H9 (cell line): ENCODE data around the gene LRP2BP. TPM values are rescaled to one million over a fixed set of nuclear protein-coding genes. Genes with fewer than 3 reads are reported as not detected.

Source experiments
- DNase-seq: peaks from one replicate; pipeline ENCODE4 v3.0.0-alpha.2; 2017
- H2AFZ ChIP-seq: one replicate; pipeline ENCODE4 v1.6.1; 2013; ENCODE audit warnings: mild to moderate bottlenecking, low read length, control low read depth, moderate library complexity
- H2AK5ac ChIP-seq: 2 replicates; pipeline ENCODE4 v1.6.1; 2013; ENCODE audit warnings: low read length, control low read depth, mixed read lengths; ENCODE audit not compliant: insufficient read length
- H2BK120ac ChIP-seq: one replicate; pipeline ENCODE4 v1.6.1; 2013; ENCODE audit warnings: low read depth, mild to moderate bottlenecking, low read length, control low read depth, inconsistent platforms; ENCODE audit not compliant: poor library complexity, severe bottlenecking
- H2BK12ac ChIP-seq: 2 replicates; pipeline ENCODE4 v1.6.1; 2013; ENCODE audit warnings: low read length, control low read depth, mixed read lengths, low read depth; ENCODE audit not compliant: insufficient read length
- H2BK15ac ChIP-seq: 2 replicates; pipeline ENCODE4 v1.6.1; 2013; ENCODE audit warnings: low read depth, low read length, control low read depth
- H2BK20ac ChIP-seq: one replicate; pipeline ENCODE4 v1.6.1; 2013; ENCODE audit warnings: low read depth, mild to moderate bottlenecking, low read length, control low read depth, inconsistent platforms; ENCODE audit not compliant: poor library complexity, severe bottlenecking
- H2BK5ac ChIP-seq: 2 replicates; pipeline ENCODE4 v1.6.1; 2013; ENCODE audit warnings: low read length, control low read depth, mixed read lengths; ENCODE audit not compliant: insufficient read length
- H3K14ac ChIP-seq: 2 replicates; pipeline ENCODE4 v1.6.1; 2013; ENCODE audit warnings: low read length, control low read depth; ENCODE audit not compliant: insufficient read depth
- H3K18ac ChIP-seq: 2 replicates; pipeline ENCODE4 v1.6.1; 2013; ENCODE audit warnings: low read depth, mild to moderate bottlenecking, mixed read lengths, low read length, control low read depth; ENCODE audit not compliant: insufficient read length
- H3K23ac ChIP-seq: 2 replicates; pipeline ENCODE4 v1.6.1; 2013; ENCODE audit warnings: low read length, control low read depth, mixed read lengths, low read depth; ENCODE audit not compliant: insufficient read length
- H3K23me2 ChIP-seq: 2 replicates; pipeline ENCODE4 v1.6.1; 2013; ENCODE audit warnings: low read depth, mild to moderate bottlenecking, mixed read lengths, low read length, control low read depth; ENCODE audit not compliant: insufficient read length, poor library complexity, severe bottlenecking
- H3K27ac ChIP-seq: 2 replicates; pipeline ENCODE4 v1.5.1; 2013; ENCODE audit warnings: low read length, control low read depth, mixed read lengths, low read depth; ENCODE audit not compliant: insufficient read length
- H3K27me3 ChIP-seq: 2 replicates; pipeline ENCODE4 v1.6.1; 2013; ENCODE audit warnings: low read length, control low read depth, inconsistent platforms; ENCODE audit not compliant: insufficient read depth
- H3K4ac ChIP-seq: 2 replicates; pipeline ENCODE4 v1.6.1; 2013; ENCODE audit warnings: low read depth, mild to moderate bottlenecking, control low read depth, inconsistent platforms, low read length, moderate library complexity
- H3K4me1 ChIP-seq: 2 replicates; pipeline ENCODE4 v1.6.1; 2013; ENCODE audit warnings: low read length, control low read depth, inconsistent platforms; ENCODE audit not compliant: insufficient read depth
- H3K4me2 ChIP-seq: 2 replicates; pipeline ENCODE4 v1.6.1; 2013; ENCODE audit warnings: low read length, control low read depth, mixed read lengths; ENCODE audit not compliant: insufficient read length, insufficient read depth
- H3K56ac ChIP-seq: 2 replicates; pipeline ENCODE4 v1.6.1; 2013; ENCODE audit warnings: low read depth, mild to moderate bottlenecking, mixed read lengths, low read length, control low read depth; ENCODE audit not compliant: insufficient read length
- H3K79me1 ChIP-seq: 2 replicates; pipeline ENCODE4 v1.6.1; 2013; ENCODE audit warnings: low read depth, mild to moderate bottlenecking, moderate library complexity, low read length, control low read depth, inconsistent platforms; ENCODE audit not compliant: insufficient read depth, poor library complexity, severe bottlenecking
- H3K79me2 ChIP-seq: 2 replicates; pipeline ENCODE4 v1.6.1; 2013; ENCODE audit warnings: low read length, control low read depth, inconsistent platforms; ENCODE audit not compliant: insufficient read depth
- H3K9ac ChIP-seq: 2 replicates; pipeline ENCODE4 v1.6.1; 2013; ENCODE audit warnings: low read length, control low read depth, mixed read lengths; ENCODE audit not compliant: insufficient read length; ENCODE audit errors: extremely low read depth
- H3K9me3 ChIP-seq: one replicate; pipeline ENCODE4 v1.6.1; 2013; ENCODE audit warnings: low read depth, low read length, inconsistent platforms; ENCODE audit not compliant: control insufficient read depth
- H3T11ph ChIP-seq: one replicate; pipeline ENCODE4 v1.6.1; 2013; ENCODE audit warnings: mild to moderate bottlenecking, low read length, control low read depth, inconsistent platforms
- H4K20me1 ChIP-seq: one replicate; pipeline ENCODE4 v1.6.1; 2013; ENCODE audit not compliant: control insufficient read depth, insufficient read length, insufficient read depth
- H4K5ac ChIP-seq: 2 replicates; pipeline ENCODE4 v1.6.1; 2013; ENCODE audit warnings: low read depth, mild to moderate bottlenecking, mixed read lengths, low read length, control low read depth; ENCODE audit not compliant: insufficient read length
- H4K8ac ChIP-seq: replicated peaks from 2 replicates; pipeline ENCODE4 v1.6.1; 2013; ENCODE audit warnings: low read length, control low read depth, mixed read lengths, low read depth; ENCODE audit not compliant: insufficient read length
- H4K91ac ChIP-seq: 2 replicates; pipeline ENCODE4 v1.6.1; 2013; ENCODE audit warnings: low read depth, mild to moderate bottlenecking, moderate library complexity, mixed read lengths, low read length, control low read depth; ENCODE audit not compliant: insufficient read length
- H3K27ac Mint-ChIP-seq, 3 experiments: 2 replicates in 2 of 3; 3 replicates in 1 of 3; pipeline ENCODE4 v1.8.0; 2020 to 2021; ENCODE audit warnings: mixed read lengths in 3 of 3, mild to moderate bottlenecking in 1 of 3, moderate library complexity in 1 of 3
- H3K27me3 Mint-ChIP-seq: 2 replicates; pipeline ENCODE4 v1.8.0; 2021; ENCODE audit warnings: low read depth, mild to moderate bottlenecking, moderate library complexity, mixed read lengths
- H3K36me3 Mint-ChIP-seq, 3 experiments: 2 replicates in 2 of 3; 3 replicates in 1 of 3; pipeline ENCODE4 v1.8.0; 2020 to 2021; ENCODE audit warnings: low read depth in 3 of 3, mixed read lengths in 3 of 3; ENCODE audit not compliant: insufficient read depth in 1 of 3
- H3K4me1 Mint-ChIP-seq, 2 experiments: 2 replicates each; pipeline ENCODE4 v1.8.0; 2020; ENCODE audit warnings: mixed read lengths in 2 of 2
- H3K4me3 Mint-ChIP-seq, 2 experiments: 2 replicates in 1 of 2; 3 replicates in 1 of 2; pipeline ENCODE4 v1.8.0; 2020 to 2021; ENCODE audit warnings: mild to moderate bottlenecking in 2 of 2, mixed read lengths in 2 of 2, moderate library complexity in 1 of 2
- H3K9me3 Mint-ChIP-seq, 2 experiments: 2 replicates in 1 of 2; 3 replicates in 1 of 2; pipeline ENCODE4 v1.8.0; 2020; ENCODE audit warnings: mild to moderate bottlenecking in 2 of 2, mixed read lengths in 2 of 2, moderate library complexity in 1 of 2
- CTCF ChIP-seq: fragments of 200-600 bp; sonication (generic); conservative IDR thresholded peaks from 3 replicates; pipeline ENCODE4 v1.8.0; 2021; ENCODE audit warnings: antibody characterized with exemption, mild to moderate bottlenecking
- WGBS: extraction: QIAGEN DNeasy Blood & Tissue Kit; methylation state at CpG from one replicate; pipeline ENCODE4 v1.1.7; 2013; ENCODE audit warnings: missing lambda C conversion rate, low lambda C conversion rate, mixed read lengths; ENCODE audit not compliant: insufficient read length; ENCODE audit errors: extremely low coverage; 5-methylcytosine and 5-hydroxymethylcytosine counted together
- total RNA-seq: library from RNA; stranded (reverse); gene quantifications from 2 replicates; pipeline ENCODE4 v1.2.1, GENCODE V29; 2021

LRP2BP gene
- total RNA-seq, 1 experiment from 2014 or later: 0.46 TPM

- Histone ChIP-seq H2AK5ac (no peak overlapping the region), H4K8ac (no peak overlapping the region), H2BK5ac (no peak overlapping the region), H3K4me2 (no peak overlapping the region), H3K4ac (no peak overlapping the region), H3K23ac (no peak overlapping the region), H2BK120ac (no peak overlapping the region), H2BK20ac (no peak overlapping the region), H3K79me2 (no peaks in the 10 kb centered on the region), H2AFZ (no peak overlapping the region), H3T11ph (no peak overlapping the region), H3K23me2 (no peaks in the 10 kb centered on the region), H4K20me1 (no peaks in the 10 kb centered on the region), H3K18ac (no peak overlapping the region), H3K56ac (no peak overlapping the region), H3K14ac (no peak overlapping the region), H3K9ac (no peak overlapping the region), H3K4me1 (no peaks in the 10 kb centered on the region; the same call in 1 of the 2 replicates), H4K91ac (no peak overlapping the region), H3K27ac (no peak overlapping the region), H3K79me1 (no peaks in the 10 kb centered on the region), H2BK15ac (no peak overlapping the region), H3K9me3 (peaks cover 16% of the 10 kb centered on the region), H4K5ac (no peak overlapping the region), H2BK12ac (no peak overlapping the region), H3K27me3 (no peaks in the 10 kb centered on the region)
- H3K4me3 Mint-ChIP-seq: no peak overlapping the region
- DNase-seq: no peak
- TF ChIP-seq CTCF: no peak
- H3K36me3 Mint-ChIP-seq: peaks cover 42 to 70% (median 61%) of the 10 kb centered on the region in 3 experiments
- no peak overlapping the region; a peak in 1 of 7 replicates for H3K27ac Mint-ChIP-seq
- H3K4me1 Mint-ChIP-seq: peaks cover 9 to 14% of the 10 kb centered on the region in 2 experiments
- no peaks in the 10 kb centered on the region for H3K27me3 Mint-ChIP-seq
- no CpG with 5 or more reads among the region's 1 CpG for WGBS
- H3K9me3 Mint-ChIP-seq: peaks cover 26 to 28% of the 10 kb centered on the region in 2 experiments
These were observed 72.1 kb downstream of the LRP2BP start for GRCh38 chr4:185323606-185324005.
